Activated CD8-positive, alpha-beta memory T cell treated with anti-CD3 and anti-CD28 coated beads for 24 hours (primary cell): ENCODE results near the gene PKHD1.
"Not testable (repeated sequence)": the region's sequence is repeated elsewhere in the genome, so short reads cannot be mapped to it uniquely, and the experiment has no call there.

Source experiments
- DNase-seq: peaks from one replicate; pipeline ENCODE4 v3.0.0-alpha.2; 2020

PKHD1 gene

GRCh38 chr6:51976374-51976773, 111.0 kb downstream of the PKHD1 start:
- DNase-seq = no peak

GRCh38 chr6:51972659-51973058, 114.8 kb downstream of the PKHD1 start:
- DNase-seq = no peak

- DNase-seq = no peak
Observed at GRCh38 chr6:51968265-51968664, 119.1 kb downstream of the PKHD1 start.

GRCh38 chr6:51965222-51965801, 122.1 kb downstream of the PKHD1 start:
- DNase-seq = no peak

- no peak for DNase-seq
Observed at GRCh38 chr6:51963980-51964379, 123.4 kb downstream of the PKHD1 start.

- DNase-seq = no peak
Observed at GRCh38 chr6:51962354-51962753, 125.1 kb downstream of the PKHD1 start.

GRCh38 chr6:51960419-51960818, 127.0 kb downstream of the PKHD1 start:
- no peak for DNase-seq

GRCh38 chr6:51959744-51960383, 127.5 kb downstream of the PKHD1 start:
- peak; percentile 56 for DNase-seq

GRCh38 chr6:51954681-51955080, 132.7 kb downstream of the PKHD1 start:
- no peak for DNase-seq

GRCh38 chr6:51953246-51953645, 134.2 kb downstream of the PKHD1 start:
- no peak for DNase-seq

- DNase-seq = no peak
Observed at GRCh38 chr6:51951924-51952323, 135.5 kb downstream of the PKHD1 start.

- DNase-seq = no peak
Observed at GRCh38 chr6:51949526-51949925, 137.9 kb downstream of the PKHD1 start.

- DNase-seq = not testable (repeated sequence)
Observed at GRCh38 chr6:51939695-51940094, 147.7 kb downstream of the PKHD1 start.

GRCh38 chr6:51936531-51937290, 150.7 kb downstream of the PKHD1 start:
- DNase-seq = no peak

GRCh38 chr6:51934098-51934497, 153.3 kb downstream of the PKHD1 start:
- DNase-seq = no peak

GRCh38 chr6:51932956-51933355, 154.5 kb downstream of the PKHD1 start:
- DNase-seq = no peak

- no peak for DNase-seq
Observed at GRCh38 chr6:51930602-51931001, 156.8 kb downstream of the PKHD1 start.

- DNase-seq = no peak
Observed at GRCh38 chr6:51929934-51930574, 157.4 kb downstream of the PKHD1 start.

- no peak for DNase-seq
Observed at GRCh38 chr6:51928320-51928719, 159.1 kb downstream of the PKHD1 start.

- no peak for DNase-seq
Observed at GRCh38 chr6:51927450-51927849, 160.0 kb downstream of the PKHD1 start.

- no peak for DNase-seq
Observed at GRCh38 chr6:51926125-51926524, 161.3 kb downstream of the PKHD1 start.

- not testable (repeated sequence) for DNase-seq
Observed at GRCh38 chr6:51922479-51922878, 164.9 kb downstream of the PKHD1 start.

- DNase-seq = not testable (repeated sequence)
Observed at GRCh38 chr6:51918347-51918746, 169.1 kb downstream of the PKHD1 start.

GRCh38 chr6:51915098-51915497, 172.3 kb downstream of the PKHD1 start:
- no peak for DNase-seq
